ENCODE measurements around the gene PRUNE1. TPM values are rescaled to one million over a fixed set of nuclear protein-coding genes. Genes with fewer than 3 reads are reported as not detected.

Gene PRUNE1
- total RNA-seq, 1 donor from 2014 or later, result 22.6 TPM

DNA sequence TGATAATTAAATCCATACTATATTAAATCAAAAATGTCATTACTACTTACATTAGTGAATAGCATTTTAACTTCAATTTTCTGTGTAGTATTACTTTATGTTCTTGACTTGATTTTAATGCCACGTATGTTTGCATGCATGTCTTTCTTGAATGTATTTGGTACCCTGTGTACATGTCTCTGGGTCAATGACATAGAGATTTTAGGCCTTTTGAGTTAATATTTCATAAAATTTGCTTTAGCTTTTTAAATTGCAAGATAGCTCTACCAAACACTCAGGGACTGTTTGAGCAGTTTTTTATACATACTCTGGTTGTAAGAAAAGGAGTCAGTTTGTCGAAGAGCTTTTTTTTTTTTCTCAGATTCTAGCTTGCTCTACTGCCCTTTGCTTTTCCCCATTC, 53.5 kb downstream of the PRUNE1 start:
- DNase-seq (ENCODE audit: low spot score), result no peak
- ATAC-seq, result no peak
- intact Hi-C loops (cut with DNase I), result no loop called here

DNA sequence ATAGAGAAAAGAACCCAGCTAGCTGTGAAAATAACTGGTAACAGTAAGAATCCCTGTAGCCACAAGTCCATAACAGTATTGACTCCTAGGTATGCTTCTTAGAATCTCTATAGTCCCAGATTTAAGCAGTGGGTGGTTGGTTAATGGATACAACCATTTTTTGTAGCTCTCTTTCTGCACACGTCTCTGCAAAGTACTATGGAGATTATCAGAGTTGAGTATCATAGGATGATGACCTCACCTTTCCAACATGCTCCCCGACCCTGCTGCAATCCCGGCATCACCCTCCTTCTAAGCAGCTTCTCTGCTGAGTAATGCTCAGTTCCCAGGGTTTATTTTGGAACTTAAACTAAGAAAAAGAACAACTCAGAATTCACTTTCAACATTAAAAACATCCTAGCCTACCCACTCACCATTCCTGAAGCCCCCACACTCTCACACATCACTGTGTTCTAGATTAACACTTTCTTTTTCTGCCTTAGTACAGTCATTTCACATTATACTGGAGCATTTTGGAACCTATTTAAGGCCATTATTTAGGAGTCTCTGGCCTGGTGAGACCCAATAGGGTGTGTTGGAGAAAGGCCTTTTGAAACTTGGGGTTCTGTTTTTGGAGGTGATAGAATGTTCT, 54.6 kb downstream of the PRUNE1 start:
- ATAC-seq, result no peak
- intact Hi-C loops (cut with DNase I), result no loop called here
- DNase-seq (ENCODE audit: low spot score), result peak; percentile 9

DNA sequence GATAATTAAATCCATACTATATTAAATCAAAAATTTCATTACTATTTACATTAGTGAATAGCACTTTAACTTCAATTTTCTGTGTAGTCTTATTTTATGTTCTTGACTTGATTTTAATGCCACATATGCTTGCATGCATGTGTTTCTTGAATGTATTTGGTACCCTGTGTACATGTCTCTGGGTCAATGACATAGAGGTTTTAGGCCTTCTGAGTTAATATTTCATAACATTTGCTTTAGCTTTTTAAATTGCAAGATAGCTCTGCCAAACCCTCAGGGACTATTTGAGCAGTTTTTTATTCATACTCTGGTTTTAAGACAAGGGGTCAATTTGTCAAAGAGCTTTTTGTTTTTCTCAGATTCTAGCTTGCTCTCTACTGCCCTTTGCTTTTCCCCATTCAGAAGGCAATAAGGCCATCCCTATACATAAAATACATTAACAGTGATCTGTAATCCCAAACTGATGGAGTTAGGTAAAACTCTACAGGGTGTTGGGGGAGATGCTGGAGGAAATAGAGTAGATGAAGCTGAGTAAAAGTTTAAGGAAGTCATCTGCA, 56.9 kb downstream of the PRUNE1 start:
- no peak for ATAC-seq
- no peak for DNase-seq (ENCODE audit: low spot score)
- intact Hi-C loops (cut with DNase I), result no loop called here

DNA sequence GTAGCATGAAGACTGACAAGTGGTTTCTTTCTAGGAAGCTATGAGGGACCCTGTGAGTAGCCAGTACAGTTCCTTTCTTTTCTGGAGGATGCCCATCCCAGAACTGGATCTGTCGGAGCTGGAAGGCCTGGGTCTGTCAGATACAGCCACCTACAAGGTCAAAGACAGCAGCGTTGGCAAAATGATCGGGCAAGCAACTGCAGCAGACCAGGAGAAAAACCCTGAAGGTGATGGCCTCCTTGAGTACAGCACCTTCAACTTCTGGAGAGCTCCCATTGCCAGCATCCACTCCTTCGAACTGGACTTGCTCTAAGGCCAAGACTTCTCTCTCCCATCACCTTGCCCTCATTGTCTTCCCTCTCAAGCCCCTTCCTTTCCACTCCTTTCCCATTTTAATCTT, 58.9 kb downstream of the PRUNE1 start:
- DNase-seq (ENCODE audit: low spot score), result peak; percentile 33
- ATAC-seq, result no peak

DNA sequence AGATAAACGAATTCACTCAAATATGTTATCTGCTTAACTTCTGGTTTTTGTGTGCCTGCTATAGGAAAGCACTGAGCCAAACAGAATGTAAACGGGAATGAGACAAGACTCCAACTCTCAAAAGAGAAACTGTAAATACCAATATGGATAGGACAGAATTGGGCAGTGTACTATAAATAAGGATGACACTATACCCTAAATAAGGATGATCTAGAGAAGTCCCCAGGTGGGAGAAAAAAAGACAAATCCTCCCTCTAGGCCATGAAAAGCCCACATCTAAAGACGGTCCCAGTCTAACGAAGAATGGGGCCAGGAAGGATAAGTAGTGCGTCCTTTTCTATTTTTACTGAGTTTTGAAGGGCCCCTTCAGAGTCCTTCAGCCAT, 60.8 kb downstream of the PRUNE1 start:
- no peak for ATAC-seq
- intact Hi-C loops (cut with DNase I), result no loop called here

More for the DNA sequence above, 58.9 kb downstream of the PRUNE1 start:
- intact Hi-C loops (cut with DNase I), result no loop called here

DNA sequence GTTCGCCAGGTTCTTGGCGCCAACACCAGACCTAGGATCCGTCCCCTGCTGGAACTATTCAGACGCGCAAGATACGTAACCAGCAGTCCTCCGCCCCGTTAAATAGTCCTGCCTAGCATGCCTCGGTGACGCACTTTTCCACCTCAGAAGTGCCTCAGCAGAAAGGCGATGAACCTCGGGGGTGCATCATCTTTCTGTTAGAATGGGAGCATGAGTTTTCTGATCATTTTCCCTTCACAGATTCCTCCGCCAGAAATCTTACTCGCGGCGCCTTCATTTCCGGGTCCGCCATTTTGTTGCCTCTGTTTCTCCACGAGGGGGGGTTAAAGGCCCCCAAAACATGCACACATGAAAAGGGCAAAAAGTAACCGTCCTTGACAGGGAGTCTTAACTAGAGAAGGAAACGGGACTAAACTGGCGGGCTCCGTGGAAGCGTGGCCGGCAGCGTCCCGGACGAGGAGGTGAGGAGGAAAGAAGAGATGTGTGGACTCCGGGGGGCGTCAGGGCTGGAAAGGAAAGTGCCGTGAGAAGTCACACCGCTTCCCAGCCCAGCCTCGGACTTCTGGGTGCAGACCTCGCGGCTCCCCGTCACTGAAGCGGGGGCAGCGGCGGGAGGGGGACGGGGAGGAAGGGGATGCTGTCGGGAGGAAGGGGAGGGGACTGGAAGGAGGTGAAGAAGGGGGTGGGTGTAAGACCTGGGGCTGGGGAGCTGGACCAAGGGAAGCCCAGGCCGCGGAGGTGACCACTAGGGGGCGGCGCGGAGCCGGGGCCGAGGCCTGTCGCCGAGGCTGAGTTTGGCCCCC, 62.4 kb downstream of the PRUNE1 start, which contains the start of gene GABPB2:
Gene GABPB2 (plus strand): TSS at position 288 of the 803 bp plus-strand sequence. CDS start 17,429 bp downstream, outside the sequence.
- intact Hi-C loops (cut with DNase I), result no loop called here
- peak; percentile 95 for ATAC-seq
- peak; percentile 95 for DNase-seq (ENCODE audit: low spot score)

More for the DNA sequence above, 60.8 kb downstream of the PRUNE1 start:
- no peak for DNase-seq (ENCODE audit: low spot score)

DNA sequence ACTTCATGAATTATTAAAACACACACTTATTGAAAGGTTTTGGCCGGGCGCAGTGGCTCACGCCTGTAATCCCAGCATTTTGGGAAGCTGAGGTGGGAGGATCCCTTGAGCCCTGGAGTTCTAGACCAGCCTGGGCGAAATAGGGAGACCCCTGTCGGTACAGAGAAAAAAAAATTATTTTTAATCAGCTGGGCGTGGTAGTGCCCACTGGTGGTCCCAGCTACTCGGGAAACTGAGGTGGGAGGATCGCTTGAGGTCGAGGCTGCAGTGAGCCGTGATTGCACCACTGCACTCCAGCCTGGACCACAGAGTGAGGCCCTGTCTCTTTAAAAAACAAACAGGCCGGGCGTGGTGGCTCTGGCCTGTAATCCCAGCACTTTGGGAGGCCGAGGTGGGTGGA, 64.0 kb downstream of the PRUNE1 start:
- peak; percentile 53 for DNase-seq (ENCODE audit: low spot score)
- intact Hi-C loops (cut with DNase I), result no loop called here
- ATAC-seq, result peak; percentile 1

Other genes with a start within 250 kb of the PRUNE1 start
- 80.9 TPM for gene CTSS, start 242.7 kb upstream of the PRUNE1 start, total RNA-seq
- gene CTSK, start 200.2 kb upstream of the PRUNE1 start, total RNA-seq, result 101 TPM
- 68.1 TPM for gene ARNT, start 131.8 kb upstream of the PRUNE1 start, total RNA-seq
- not detected for gene CTXND2, start 121.3 kb upstream of the PRUNE1 start, total RNA-seq
- gene SETDB1, start 82.1 kb upstream of the PRUNE1 start, total RNA-seq, result 52.0 TPM
- gene CERS2, start 33.6 kb upstream of the PRUNE1 start, total RNA-seq, result 215 TPM
- 5.6 TPM for gene ANXA9, start 26.2 kb upstream of the PRUNE1 start, total RNA-seq
- 50.5 TPM for gene MINDY1, start 1.5 kb upstream of the PRUNE1 start, total RNA-seq
- gene BNIPL, start 28.1 kb downstream of the PRUNE1 start, total RNA-seq, result 0.22 TPM
- gene C1orf56, start 39.3 kb downstream of the PRUNE1 start, total RNA-seq, result 5.6 TPM
- 106 TPM for gene CDC42SE1, start 51.2 kb downstream of the PRUNE1 start, total RNA-seq
- gene MLLT11, start 51.9 kb downstream of the PRUNE1 start, total RNA-seq, result 2.5 TPM
- 31.7 TPM for gene GABPB2, start 62.3 kb downstream of the PRUNE1 start, total RNA-seq
- 33.5 TPM for gene SEMA6C, start 138.2 kb downstream of the PRUNE1 start, total RNA-seq
- gene TNFAIP8L2, start 148.2 kb downstream of the PRUNE1 start, total RNA-seq, result 3.9 TPM
- gene LYSMD1, start 157.5 kb downstream of the PRUNE1 start, total RNA-seq, result 10.6 TPM
- 25.9 TPM for gene SCNM1, start 157.7 kb downstream of the PRUNE1 start, total RNA-seq
- 0.76 TPM for gene TMOD4, start 167.5 kb downstream of the PRUNE1 start, total RNA-seq
- gene VPS72, start 181.7 kb downstream of the PRUNE1 start, total RNA-seq, result 42.6 TPM
- 65.0 TPM for gene PIP5K1A, start 190.1 kb downstream of the PRUNE1 start, total RNA-seq
- gene PSMD4, start 246.3 kb downstream of the PRUNE1 start, total RNA-seq, result 119 TPM